HL-60 (cell line): ENCODE results near the gene LRRC7.

Experiments
- DNase-seq, 2 experiments: peaks; one replicate each; pipeline ENCODE4 v3.0.0-alpha.2; 2010 to 2020; ENCODE audit warnings: low read depth in 1 of 2, low spot score in 1 of 2
- H3K27ac ChIP-seq: fragments of 250-450 bp; sonication (Bioruptor Pico); replicated peaks from 2 replicates; pipeline ENCODE4 v1.5.1; 2020; ENCODE audit warnings: mild to moderate bottlenecking, moderate library complexity
- H3K27me3 ChIP-seq: fragments of 250-450 bp; sonication (Bioruptor Pico); 2 replicates; pipeline ENCODE4 v1.5.1; 2021; ENCODE audit warnings: mild to moderate bottlenecking, moderate library complexity; ENCODE audit not compliant: insufficient read depth, poor library complexity, severe bottlenecking
- H3K4me3 ChIP-seq: replicated peaks from 2 replicates; pipeline ENCODE4 v1.5.1; 2011; ENCODE audit warnings: mild to moderate bottlenecking, control low read depth, low read length; ENCODE audit not compliant: insufficient read depth
- CTCF ChIP-seq: IDR thresholded peaks from one replicate; pipeline ENCODE4 v1.5.1; 2011; ENCODE audit warnings: low read length, control low read depth, inconsistent platforms; ENCODE audit not compliant: insufficient read depth
- GABPA ChIP-seq: IDR thresholded peaks from 2 replicates; pipeline ENCODE4 v1.6.1; 2012; ENCODE audit warnings: low read depth
- POLR2AphosphoS5 ChIP-seq: IDR thresholded peaks from 2 replicates; pipeline ENCODE4 v1.6.1; 2012; ENCODE audit warnings: low read depth
- SPI1 ChIP-seq: IDR thresholded peaks from 2 replicates; pipeline ENCODE4 v1.6.1; 2012; ENCODE audit warnings: low read depth, mild to moderate bottlenecking, borderline replicate concordance
- TF ChIP-seq, protein P1 (sequence below): IDR thresholded peaks from 2 replicates; pipeline ENCODE4 v1.6.1; 2012; ENCODE audit warnings: low read depth; ENCODE audit not compliant: insufficient replicate concordance

Gene LRRC7

DNA sequence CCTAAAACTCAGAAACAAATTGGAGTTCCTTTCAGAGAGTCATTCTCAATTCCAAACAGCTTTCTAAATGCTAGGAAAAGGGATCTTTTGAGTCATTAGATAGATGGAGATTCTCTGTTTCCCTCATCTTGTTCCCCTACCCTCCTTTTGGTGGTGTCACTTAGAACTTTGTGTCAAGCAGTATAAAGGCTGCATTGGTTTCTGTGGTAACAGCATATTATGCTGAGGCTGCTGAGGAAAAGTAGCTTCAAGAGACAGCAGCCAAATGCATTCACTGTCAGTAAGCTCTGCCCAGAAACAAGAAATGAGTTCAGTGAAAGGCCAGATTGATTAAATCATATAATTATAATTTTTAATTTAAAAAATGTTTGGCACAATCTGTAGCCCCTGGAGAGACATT lies 493.5 kb downstream of the LRRC7 start:
- no peak for DNase-seq

DNA sequence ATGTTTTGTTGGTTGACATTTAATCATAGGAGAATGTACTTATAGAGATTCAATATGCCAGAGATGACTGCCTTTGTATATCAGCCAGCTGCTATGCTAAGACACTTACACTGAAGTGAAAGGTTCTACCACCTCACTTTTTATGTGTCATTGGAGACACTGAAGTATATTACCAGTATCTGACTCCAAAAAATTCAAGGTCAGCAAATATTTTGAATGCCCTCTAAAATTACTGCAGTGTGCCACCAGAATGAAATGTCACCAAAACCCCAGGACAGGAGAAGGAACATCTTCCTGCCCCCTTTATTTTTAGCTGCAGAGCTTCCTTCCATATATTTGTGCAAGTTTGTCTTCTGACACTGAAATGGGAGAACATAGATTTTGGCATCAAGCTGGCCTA lies 496.1 kb downstream of the LRRC7 start:
- no peak for DNase-seq
- TF ChIP-seq SPI1, result no peak
- no peak for TF ChIP-seq POLR2AphosphoS5
- TF ChIP-seq CTCF, result no peak
- TF ChIP-seq, protein P1, sequence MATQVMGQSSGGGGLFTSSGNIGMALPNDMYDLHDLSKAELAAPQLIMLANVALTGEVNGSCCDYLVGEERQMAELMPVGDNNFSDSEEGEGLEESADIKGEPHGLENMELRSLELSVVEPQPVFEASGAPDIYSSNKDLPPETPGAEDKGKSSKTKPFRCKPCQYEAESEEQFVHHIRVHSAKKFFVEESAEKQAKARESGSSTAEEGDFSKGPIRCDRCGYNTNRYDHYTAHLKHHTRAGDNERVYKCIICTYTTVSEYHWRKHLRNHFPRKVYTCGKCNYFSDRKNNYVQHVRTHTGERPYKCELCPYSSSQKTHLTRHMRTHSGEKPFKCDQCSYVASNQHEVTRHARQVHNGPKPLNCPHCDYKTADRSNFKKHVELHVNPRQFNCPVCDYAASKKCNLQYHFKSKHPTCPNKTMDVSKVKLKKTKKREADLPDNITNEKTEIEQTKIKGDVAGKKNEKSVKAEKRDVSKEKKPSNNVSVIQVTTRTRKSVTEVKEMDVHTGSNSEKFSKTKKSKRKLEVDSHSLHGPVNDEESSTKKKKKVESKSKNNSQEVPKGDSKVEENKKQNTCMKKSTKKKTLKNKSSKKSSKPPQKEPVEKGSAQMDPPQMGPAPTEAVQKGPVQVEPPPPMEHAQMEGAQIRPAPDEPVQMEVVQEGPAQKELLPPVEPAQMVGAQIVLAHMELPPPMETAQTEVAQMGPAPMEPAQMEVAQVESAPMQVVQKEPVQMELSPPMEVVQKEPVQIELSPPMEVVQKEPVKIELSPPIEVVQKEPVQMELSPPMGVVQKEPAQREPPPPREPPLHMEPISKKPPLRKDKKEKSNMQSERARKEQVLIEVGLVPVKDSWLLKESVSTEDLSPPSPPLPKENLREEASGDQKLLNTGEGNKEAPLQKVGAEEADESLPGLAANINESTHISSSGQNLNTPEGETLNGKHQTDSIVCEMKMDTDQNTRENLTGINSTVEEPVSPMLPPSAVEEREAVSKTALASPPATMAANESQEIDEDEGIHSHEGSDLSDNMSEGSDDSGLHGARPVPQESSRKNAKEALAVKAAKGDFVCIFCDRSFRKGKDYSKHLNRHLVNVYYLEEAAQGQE, result no peak
- no peak for TF ChIP-seq GABPA
- no peak overlapping the region for H3K27ac ChIP-seq
- H3K27me3 ChIP-seq, result no peaks in the 10 kb centered on the region
- no peak overlapping the region for H3K4me3 ChIP-seq

More for the DNA sequence above, 493.5 kb downstream of the LRRC7 start:
- TF ChIP-seq POLR2AphosphoS5 (no peak), CTCF (no peak)
- H3K27ac ChIP-seq, result no peak overlapping the region
- H3K27me3 ChIP-seq, result no peaks in the 10 kb centered on the region
- no peak overlapping the region for H3K4me3 ChIP-seq

DNA sequence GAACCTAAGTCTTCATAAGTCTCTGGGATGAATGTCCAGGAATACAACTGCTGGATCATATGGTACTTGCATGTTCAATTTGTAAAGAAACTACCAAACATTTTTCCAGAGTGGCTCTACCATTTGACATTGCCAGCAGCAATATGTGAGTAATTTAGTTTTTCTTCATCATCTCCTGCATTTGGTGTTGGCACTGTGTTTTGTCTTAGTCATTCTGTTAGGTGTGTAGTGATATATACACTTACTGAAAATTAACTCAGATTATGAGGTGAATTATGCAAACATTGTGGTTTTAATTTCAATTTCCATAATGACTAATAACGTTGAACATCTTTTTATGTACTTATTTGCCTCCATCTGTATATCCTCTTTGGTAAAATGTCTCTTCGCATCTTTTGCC lies 499.0 kb downstream of the LRRC7 start:
- Histone ChIP-seq H3K4me3 (no peak overlapping the region), H3K27me3 (no peaks in the 10 kb centered on the region), H3K27ac (no peak overlapping the region)
- DNase-seq, result no peak
- no peak for TF ChIP-seq GABPA
- TF ChIP-seq SPI1, result no peak
- TF ChIP-seq CTCF, result no peak
- TF ChIP-seq POLR2AphosphoS5, result no peak
- TF ChIP-seq, protein P1, result no peak

- Histone ChIP-seq H3K4me3 (no peak overlapping the region), H3K27ac (no peak overlapping the region), H3K27me3 (no peaks in the 10 kb centered on the region)
- no peak for DNase-seq
- TF ChIP-seq SPI1 (no peak), CTCF (no peak), POLR2AphosphoS5 (no peak), GABPA (no peak)
- TF ChIP-seq, protein P1, result no peak
Observed at GRCh38 chr1:70071601-70072000, 503.9 kb downstream of the LRRC7 start.
